HepG2 (cell line): ENCODE results near the gene C2orf49. TPM values are rescaled to one million over a fixed set of nuclear protein-coding genes. Genes with fewer than 3 reads are reported as not detected.

Source experiments
- CCAR2 ChIP-seq: fragments of 200-400 bp; formaldehyde crosslinking; optimal IDR thresholded peaks from 2 replicates; pipeline ENCODE3; 2018; ENCODE audit warnings: low read depth, mild to moderate bottlenecking, low read length, moderate library complexity
- CHCHD3 ChIP-seq: sonication (generic); formaldehyde crosslinking; IDR thresholded peaks from 2 replicates; pipeline ENCODE4 v1.8.0; 2022; ENCODE audit warnings: mild to moderate bottlenecking, missing genetic modification reagents, moderate library complexity
- CHD4 ChIP-seq: fragments of 200-600 bp; sonication (generic); IDR thresholded peaks from 2 replicates; pipeline ENCODE4 v1.7.0; 2017; ENCODE audit warnings: mild to moderate bottlenecking, low read length, borderline replicate concordance
- EEA1 ChIP-seq: sonication (generic); formaldehyde crosslinking; IDR thresholded peaks from 2 replicates; pipeline ENCODE4 v1.5.1; 2020; ENCODE audit warnings: mild to moderate bottlenecking, missing genetic modification reagents, borderline replicate concordance
- EP300 ChIP-seq, 3 experiments: sonication (generic) in 1 of 3; formaldehyde crosslinking in 1 of 3; IDR thresholded peaks; 2 replicates each; pipeline versions ENCODE4 v1.5.1 to v1.6.1; 2011 to 2020; ENCODE audit warnings: low read depth in 2 of 3, low read length in 2 of 3, borderline replicate concordance in 1 of 3, improper control_type of control experiment in 1 of 3, mild to moderate bottlenecking in 1 of 3, missing genetic modification reagents in 1 of 3, moderate library complexity in 1 of 3
- FIP1L1 ChIP-seq: fragments of 200-400 bp; formaldehyde crosslinking; IDR thresholded peaks from 2 replicates; pipeline ENCODE4 v1.6.1; 2018; ENCODE audit warnings: low read depth, mild to moderate bottlenecking, low read length, moderate library complexity, borderline replicate concordance; ENCODE audit not compliant: insufficient read depth
- MAFK ChIP-seq, 2 experiments: IDR thresholded peaks in 1 of 2; conservative IDR thresholded peaks in 1 of 2; 2 replicates each; pipeline ENCODE4 v1.6.1; 2011; ENCODE audit warnings: improper control_type of control experiment in 2 of 2, low read length in 2 of 2
- POLR2AphosphoS5 ChIP-seq: IDR thresholded peaks from 2 replicates; pipeline ENCODE4 v1.6.1; 2012; ENCODE audit warnings: low read depth, low read length
- TMF1 ChIP-seq: sonication (generic); formaldehyde crosslinking; IDR thresholded peaks from 2 replicates; pipeline ENCODE4 v1.8.1; 2022; ENCODE audit warnings: low read depth, missing genetic modification reagents
- WIZ ChIP-seq: sonication (generic); formaldehyde crosslinking; IDR thresholded peaks from 2 replicates; pipeline ENCODE4 v1.5.1; 2020; ENCODE audit warnings: mild to moderate bottlenecking, missing genetic modification reagents
- ZNF12 ChIP-seq: sonication (generic); formaldehyde crosslinking; IDR thresholded peaks from 2 replicates; pipeline ENCODE4 v1.5.0; 2020; ENCODE audit warnings: missing genetic modification reagents
- ZNF451 ChIP-seq: sonication (generic); formaldehyde crosslinking; IDR thresholded peaks from 2 replicates; pipeline ENCODE4 v1.5.0; 2020; ENCODE audit warnings: mild to moderate bottlenecking, missing genetic modification reagents
- ZNF546 ChIP-seq: sonication (generic); formaldehyde crosslinking; conservative IDR thresholded peaks from 2 replicates; pipeline ENCODE4 v1.8.1; 2023; ENCODE audit warnings: mild to moderate bottlenecking, missing genetic modification reagents
- polyA plus RNA-seq, 8 experiments: library from polyadenylated mRNA; depleted of rRNA in 3 of 8; stranded (reverse) in 7 of 8; unstranded in 1 of 8; fragments of >200 nt; fragmentation: Illumina TruSeq in 4 of 8; extraction: Trizol in 4 of 8; gene quantifications; 2 replicates each; pipeline versions ENCODE4 v1.2.1 to v1.2.3, GENCODE V29; 2011 to 2016; ENCODE audit warnings: low read depth in 4 of 8, missing spikeins in 1 of 8, mixed read lengths in 1 of 8; ENCODE audit not compliant: insufficient read depth in 1 of 8
- total RNA-seq, 5 experiments: library from RNA; depleted of rRNA; stranded (reverse); fragments of >200 nt; fragmentation: Illumina TruSeq; extraction: Trizol; gene quantifications; 2 replicates each; pipeline ENCODE4 v1.2.3, GENCODE V29; 2016; ENCODE audit warnings: low read depth in 1 of 5
- TF ChIP-seq, protein P1 (sequence below): sonication (generic); formaldehyde crosslinking; IDR thresholded peaks from 2 replicates; pipeline ENCODE4 v1.4.0; 2020; ENCODE audit warnings: missing genetic modification reagents; ENCODE audit errors: not compliant biosample characterization
- TF ChIP-seq, protein P2 (sequence below): sonication (generic); formaldehyde crosslinking; conservative IDR thresholded peaks from 2 replicates; pipeline ENCODE4 v1.4.0; 2020; ENCODE audit warnings: missing genetic modification reagents
- TF ChIP-seq, protein P3 (sequence below): sonication (generic); formaldehyde crosslinking; IDR thresholded peaks from 2 replicates; pipeline ENCODE4 v1.5.0; 2020; ENCODE audit warnings: missing genetic modification reagents
- TF ChIP-seq, protein P4 (sequence below): sonication (generic); formaldehyde crosslinking; IDR thresholded peaks from 2 replicates; pipeline ENCODE4 v1.5.0; 2020; ENCODE audit warnings: mild to moderate bottlenecking, missing genetic modification reagents, borderline replicate concordance
- TF ChIP-seq, protein P5 (sequence below): IDR thresholded peaks from 2 replicates; pipeline ENCODE4 v1.6.1; 2016; ENCODE audit warnings: missing biosample characterization, missing genetic modification reagents, low read depth
- TF ChIP-seq, protein P6 (sequence below): sonication (generic); formaldehyde crosslinking; conservative IDR thresholded peaks from 2 replicates; pipeline ENCODE4 v1.5.0; 2020; ENCODE audit warnings: missing genetic modification reagents

The C2orf49 gene
- total and polyA plus RNA-seq, 2 of the 13 experiments (the other 11 are each of a cell fraction or from before 2014, with no cell fraction given): 24.7 to 28.8 TPM

DNA sequence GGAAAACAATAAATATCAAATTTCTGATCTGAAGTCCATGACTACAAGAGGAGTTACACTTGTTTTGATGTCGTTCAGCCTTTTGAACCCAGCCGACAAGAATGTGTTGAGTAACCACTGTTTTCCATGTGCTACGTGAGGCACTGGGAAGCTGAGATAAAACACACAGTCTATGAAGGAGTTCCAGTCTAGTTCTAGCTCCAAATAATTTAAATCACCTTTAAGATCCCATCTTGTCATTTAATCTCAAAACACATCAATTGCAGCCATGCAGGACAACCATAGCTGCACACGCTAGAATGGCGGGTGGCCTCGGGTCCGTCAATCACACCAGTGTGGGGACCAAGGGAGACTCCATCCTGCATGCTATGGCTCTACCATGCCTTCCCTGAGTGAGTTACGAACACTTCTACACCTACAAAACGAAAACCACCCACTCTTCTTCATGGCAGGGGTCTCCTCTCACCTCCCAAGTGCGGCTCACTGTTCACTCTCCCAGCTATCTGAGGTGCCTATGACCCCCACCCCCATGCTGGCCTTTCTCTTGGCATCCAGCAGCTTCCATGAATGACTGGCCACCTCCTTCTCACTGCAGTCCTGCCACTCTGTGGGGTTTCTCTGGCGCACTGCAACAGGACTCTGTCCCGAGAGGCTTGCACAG lies 57.7 kb downstream of the C2orf49 start (continued):
- TF ChIP-seq, protein P1, sequence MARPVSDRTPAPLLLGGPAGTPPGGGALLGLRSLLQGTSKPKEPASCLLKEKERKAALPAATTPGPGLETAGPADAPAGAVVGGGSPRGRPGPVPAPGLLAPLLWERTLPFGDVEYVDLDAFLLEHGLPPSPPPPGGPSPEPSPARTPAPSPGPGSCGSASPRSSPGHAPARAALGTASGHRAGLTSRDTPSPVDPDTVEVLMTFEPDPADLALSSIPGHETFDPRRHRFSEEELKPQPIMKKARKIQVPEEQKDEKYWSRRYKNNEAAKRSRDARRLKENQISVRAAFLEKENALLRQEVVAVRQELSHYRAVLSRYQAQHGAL: no peak
- TF ChIP-seq WIZ (no peak), POLR2AphosphoS5 (no peak), EEA1 (CRISPR knock-in tag) (no peak), CCAR2 (no peak), TMF1 (CRISPR knock-in tag) (no peak), ZNF451 (CRISPR knock-in tag) (no peak), ZNF12 (CRISPR knock-in tag) (no peak), CHD4 (no peak; the same call in 1 of the 2 replicates), MAFK (conservative IDR thresholded peaks at IDR 0.05 in 1 of 2, IDR thresholded peaks at IDR 0.05 in 1 of 2; ENCODE audit: low read length in 2 of 2) (no peak), ZNF546 (CRISPR knock-in tag) (no peak), CHCHD3 (CRISPR knock-in tag) (0 out of 2 replicates have a peak, but pooled peaks have one; percentile 50), EP300 (IDR thresholded peaks at IDR 0.05; ENCODE audit: low read depth in 2 of 2, low read length in 2 of 2) (peak in 1 of 2 experiments; percentile 74; a peak in 2 of 4 replicates), EP300 (CRISPR knock-in tag; IDR thresholded peaks at IDR 0.05; ENCODE audit: borderline replicate concordance) (no peak), FIP1L1 (no peak)
- TF ChIP-seq, protein P2, sequence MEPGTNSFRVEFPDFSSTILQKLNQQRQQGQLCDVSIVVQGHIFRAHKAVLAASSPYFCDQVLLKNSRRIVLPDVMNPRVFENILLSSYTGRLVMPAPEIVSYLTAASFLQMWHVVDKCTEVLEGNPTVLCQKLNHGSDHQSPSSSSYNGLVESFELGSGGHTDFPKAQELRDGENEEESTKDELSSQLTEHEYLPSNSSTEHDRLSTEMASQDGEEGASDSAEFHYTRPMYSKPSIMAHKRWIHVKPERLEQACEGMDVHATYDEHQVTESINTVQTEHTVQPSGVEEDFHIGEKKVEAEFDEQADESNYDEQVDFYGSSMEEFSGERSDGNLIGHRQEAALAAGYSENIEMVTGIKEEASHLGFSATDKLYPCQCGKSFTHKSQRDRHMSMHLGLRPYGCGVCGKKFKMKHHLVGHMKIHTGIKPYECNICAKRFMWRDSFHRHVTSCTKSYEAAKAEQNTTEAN (CRISPR knock-in tag): no peak
- TF ChIP-seq, protein P3, sequence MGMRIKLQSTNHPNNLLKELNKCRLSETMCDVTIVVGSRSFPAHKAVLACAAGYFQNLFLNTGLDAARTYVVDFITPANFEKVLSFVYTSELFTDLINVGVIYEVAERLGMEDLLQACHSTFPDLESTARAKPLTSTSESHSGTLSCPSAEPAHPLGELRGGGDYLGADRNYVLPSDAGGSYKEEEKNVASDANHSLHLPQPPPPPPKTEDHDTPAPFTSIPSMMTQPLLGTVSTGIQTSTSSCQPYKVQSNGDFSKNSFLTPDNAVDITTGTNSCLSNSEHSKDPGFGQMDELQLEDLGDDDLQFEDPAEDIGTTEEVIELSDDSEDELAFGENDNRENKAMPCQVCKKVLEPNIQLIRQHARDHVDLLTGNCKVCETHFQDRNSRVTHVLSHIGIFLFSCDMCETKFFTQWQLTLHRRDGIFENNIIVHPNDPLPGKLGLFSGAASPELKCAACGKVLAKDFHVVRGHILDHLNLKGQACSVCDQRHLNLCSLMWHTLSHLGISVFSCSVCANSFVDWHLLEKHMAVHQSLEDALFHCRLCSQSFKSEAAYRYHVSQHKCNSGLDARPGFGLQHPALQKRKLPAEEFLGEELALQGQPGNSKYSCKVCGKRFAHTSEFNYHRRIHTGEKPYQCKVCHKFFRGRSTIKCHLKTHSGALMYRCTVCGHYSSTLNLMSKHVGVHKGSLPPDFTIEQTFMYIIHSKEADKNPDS (CRISPR knock-in tag): no peak
- TF ChIP-seq, protein P4, sequence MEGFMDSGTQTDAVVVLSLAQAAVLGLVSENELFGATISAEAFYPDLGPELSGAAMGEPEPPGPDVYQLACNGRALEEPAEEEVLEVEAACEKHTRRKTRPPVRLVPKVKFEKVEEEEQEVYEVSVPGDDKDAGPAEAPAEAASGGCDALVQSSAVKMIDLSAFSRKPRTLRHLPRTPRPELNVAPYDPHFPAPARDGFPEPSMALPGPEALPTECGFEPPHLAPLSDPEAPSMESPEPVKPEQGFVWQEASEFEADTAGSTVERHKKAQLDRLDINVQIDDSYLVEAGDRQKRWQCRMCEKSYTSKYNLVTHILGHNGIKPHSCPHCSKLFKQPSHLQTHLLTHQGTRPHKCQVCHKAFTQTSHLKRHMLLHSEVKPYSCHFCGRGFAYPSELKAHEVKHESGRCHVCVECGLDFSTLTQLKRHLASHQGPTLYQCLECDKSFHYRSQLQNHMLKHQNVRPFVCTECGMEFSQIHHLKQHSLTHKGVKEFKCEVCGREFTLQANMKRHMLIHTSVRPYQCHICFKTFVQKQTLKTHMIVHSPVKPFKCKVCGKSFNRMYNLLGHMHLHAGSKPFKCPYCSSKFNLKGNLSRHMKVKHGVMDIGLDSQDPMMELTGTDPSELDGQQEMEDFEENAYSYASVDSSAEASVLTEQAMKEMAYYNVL (CRISPR knock-in tag): no peak
- TF ChIP-seq, protein P5, sequence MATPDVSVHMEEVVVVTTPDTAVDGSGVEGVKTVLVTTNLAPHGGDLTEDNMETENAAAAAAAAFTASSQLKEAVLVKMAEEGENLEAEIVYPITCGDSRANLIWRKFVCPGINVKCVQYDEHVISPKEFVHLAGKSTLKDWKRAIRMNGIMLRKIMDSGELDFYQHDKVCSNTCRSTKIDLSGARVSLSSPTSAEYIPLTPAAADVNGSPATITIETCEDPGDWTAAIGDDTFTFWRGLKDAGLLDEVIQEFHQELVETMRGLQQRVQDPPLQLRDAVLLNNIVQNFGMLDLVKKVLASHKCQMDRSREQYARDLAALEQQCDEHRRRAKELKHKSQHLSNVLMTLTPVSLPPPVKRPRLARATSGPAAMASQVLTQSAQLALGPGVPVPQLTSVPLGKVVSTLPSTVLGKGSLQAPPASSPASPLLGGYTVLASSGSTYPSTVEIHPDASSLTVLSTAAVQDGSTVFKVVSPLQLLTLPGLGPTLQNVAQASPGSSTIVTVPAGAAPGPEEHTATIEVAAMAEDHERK (CRISPR knock-in tag): no peak
- TF ChIP-seq, protein P6, sequence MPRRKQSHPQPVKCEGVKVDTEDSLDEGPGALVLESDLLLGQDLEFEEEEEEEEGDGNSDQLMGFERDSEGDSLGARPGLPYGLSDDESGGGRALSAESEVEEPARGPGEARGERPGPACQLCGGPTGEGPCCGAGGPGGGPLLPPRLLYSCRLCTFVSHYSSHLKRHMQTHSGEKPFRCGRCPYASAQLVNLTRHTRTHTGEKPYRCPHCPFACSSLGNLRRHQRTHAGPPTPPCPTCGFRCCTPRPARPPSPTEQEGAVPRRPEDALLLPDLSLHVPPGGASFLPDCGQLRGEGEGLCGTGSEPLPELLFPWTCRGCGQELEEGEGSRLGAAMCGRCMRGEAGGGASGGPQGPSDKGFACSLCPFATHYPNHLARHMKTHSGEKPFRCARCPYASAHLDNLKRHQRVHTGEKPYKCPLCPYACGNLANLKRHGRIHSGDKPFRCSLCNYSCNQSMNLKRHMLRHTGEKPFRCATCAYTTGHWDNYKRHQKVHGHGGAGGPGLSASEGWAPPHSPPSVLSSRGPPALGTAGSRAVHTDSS: no peak
